ENCODE data around the gene ARHGAP20.

Gene ARHGAP20, protein sequence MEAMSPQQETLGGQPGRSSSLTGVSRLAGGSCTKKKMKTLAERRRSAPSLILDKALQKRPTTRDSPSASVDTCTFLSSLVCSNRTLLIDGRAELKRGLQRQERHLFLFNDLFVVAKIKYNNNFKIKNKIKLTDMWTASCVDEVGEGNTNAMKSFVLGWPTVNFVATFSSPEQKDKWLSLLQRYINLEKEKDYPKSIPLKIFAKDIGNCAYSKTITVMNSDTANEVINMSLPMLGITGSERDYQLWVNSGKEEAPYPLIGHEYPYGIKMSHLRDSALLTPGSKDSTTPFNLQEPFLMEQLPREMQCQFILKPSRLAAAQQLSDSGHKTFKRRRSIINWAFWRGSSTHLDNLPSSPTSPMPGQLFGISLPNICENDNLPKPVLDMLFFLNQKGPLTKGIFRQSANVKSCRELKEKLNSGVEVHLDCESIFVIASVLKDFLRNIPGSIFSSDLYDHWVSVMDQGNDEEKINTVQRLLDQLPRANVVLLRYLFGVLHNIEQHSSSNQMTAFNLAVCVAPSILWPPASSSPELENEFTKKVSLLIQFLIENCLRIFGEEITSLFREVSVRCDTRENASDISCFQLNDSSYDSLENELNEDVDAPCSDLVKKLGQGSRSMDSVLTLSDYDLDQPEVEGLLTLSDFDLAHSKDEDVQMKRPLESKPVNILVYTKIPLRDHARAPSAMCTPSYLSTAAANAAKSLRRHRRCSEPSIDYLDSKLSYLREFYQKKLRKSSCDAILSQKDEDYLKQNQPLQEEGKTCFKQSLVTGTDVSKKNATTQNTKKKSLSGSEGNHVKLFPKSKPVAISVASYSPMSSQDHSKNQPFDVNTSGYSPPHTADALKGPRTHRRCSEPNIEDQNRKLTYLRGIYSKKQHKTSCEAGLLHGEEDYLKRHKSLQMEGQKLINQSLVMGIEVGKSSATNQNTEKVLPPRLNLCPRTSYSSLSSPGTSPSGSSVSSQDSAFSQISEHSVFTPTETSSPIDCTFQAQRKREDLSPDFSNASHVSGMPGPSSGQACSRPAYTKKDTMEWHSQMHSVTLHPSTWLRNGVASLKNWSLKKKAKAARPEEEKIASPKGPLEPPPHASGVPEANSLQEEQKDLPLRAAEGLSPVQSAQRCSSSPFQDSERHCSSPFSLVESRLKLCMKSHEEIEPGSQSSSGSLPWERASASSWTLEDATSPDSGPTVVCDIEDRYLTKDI

DNA sequence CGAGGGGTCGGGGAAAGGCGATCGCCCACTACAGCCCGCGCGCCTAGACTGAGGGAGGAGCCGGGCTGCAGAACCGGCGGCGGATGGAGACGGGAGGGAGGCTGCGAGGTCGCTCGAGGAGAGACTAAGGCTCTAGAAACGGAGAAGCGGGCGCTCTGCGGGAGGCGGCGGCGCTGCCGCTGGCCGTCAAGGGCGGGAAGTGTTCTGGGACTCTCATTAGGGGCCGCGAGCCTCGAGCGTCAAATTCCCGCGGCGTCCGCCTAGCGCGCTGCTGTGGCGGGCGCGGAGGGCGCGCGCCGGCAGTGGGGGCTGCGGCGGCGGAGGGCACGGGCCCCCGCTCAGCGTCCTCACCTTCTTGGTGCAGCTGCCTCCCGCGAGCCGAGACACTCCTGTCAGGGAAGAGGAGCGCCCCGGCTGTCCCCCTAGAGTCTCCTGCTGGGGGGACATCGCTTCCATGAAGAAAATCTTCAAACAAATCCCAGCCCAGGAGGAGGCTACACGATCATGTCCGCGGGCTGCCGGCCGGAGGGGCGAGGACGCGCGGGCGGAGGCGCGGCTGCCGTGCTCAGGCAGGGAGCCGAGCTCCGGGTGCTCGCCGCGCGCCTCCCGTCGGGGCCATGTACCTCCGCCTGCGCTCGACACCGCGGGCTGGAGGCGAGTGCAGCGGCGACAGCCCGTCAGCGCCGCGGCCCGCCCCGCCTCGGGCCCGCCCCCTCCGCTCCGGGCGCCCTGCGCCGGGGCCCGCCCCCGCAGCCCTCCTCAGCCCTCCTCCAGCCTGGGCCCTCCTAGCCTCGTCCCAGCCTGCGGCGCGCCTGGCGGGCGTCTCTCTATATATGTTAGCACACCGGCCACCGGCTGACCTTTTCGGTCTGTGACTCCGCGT lies at the start of gene ARHGAP20:
ARHGAP20 (minus strand) TSS at position 662 of the 883 bp plus-strand sequence; CDS start at position 456, 206 bp downstream.
- no peaks in the 10 kb centered on the region for H3K36me3 ChIP-seq
- peak within 1 kb of the TSS in 8 of 11 experiments; percentile 1 to 64 (median 38); a peak in 9 of 22 replicates for H3K27ac ChIP-seq
- peak within 1 kb of the TSS; percentile 57 to 77 (median 69) for H3K4me3 ChIP-seq
- TF ChIP-seq Cebpa-rat (IDR thresholded peaks at IDR 0.05) = no peak
- no peaks in the 10 kb centered on the region for H3K9me3 ChIP-seq (replicated peaks in 1 of 11)
- H3K9ac ChIP-seq = peak within 1 kb of the TSS; percentile 55 to 78 (median 69); a peak in 21 of 22 replicates
- peaks cover 7 to 26% (median 18%) of the 10 kb centered on the region in 10 experiments; a peak in 18 of 20 replicates for H3K4me1 ChIP-seq
- H3K27me3 ChIP-seq = peaks cover 50 to 61% (median 53%) of the 10 kb centered on the region in 11 experiments
- H3K4me2 ChIP-seq = peak within 1 kb of the TSS; percentile 94 to 100 (median 99)
- H4K20me1 ChIP-seq = no peaks in the 10 kb centered on the region; a peak in 1 of 22 replicates

DNA sequence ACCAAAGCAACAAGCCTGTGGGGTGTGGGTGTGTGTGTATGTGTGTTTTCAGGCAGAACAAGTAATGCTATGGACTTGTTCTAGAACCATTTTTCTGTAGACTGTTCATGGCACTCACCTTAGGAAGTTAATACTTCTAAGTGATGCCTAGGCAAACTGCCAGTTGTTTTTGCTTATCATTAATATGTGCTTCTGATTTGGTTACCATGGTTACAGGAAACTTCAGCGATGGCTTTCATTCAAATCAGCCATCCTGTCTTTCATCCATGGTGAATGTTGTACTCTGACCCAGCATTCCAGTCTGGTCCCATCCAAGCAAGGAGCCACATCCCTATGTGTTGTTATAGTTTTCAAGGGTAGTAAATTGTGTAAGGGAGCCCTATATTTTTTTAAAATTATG lies 49.8 kb upstream of the ARHGAP20 start:
- Histone ChIP-seq H3K4me2 (no peak overlapping the region), H3K4me1 (peaks cover 0 to 13% (median 6%) of the 10 kb centered on the region in 10 experiments; a peak in 8 of 20 replicates), H3K4me3 (no peak overlapping the region), H3K36me3 (no peaks in the 10 kb centered on the region), H3K9me3 (replicated peaks in 1 of 11) (no peaks in the 10 kb centered on the region), H3K27ac (no peak overlapping the region), H3K9ac (no peak overlapping the region), H4K20me1 (no peaks in the 10 kb centered on the region), H3K27me3 (no peaks in the 10 kb centered on the region)
- TF ChIP-seq Cebpa-rat (IDR thresholded peaks at IDR 0.05) = no peak

DNA sequence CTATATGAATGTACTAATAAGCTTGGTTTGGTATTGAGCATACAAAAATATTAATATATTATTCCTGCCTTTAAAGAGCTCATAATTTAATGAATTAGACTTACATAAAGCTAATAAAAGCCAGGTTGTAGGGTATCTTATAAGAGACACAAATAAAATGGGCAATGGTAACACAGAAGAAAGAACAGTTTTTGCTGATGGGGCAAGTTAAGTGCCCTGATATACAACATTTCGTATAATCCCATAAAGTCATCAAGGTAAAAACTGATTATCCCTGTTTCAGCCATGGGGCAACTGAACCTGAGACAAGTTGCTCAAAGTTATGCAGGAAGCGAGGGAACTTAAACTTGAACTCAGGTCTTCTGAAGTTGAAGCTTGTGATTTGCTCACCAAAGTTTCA lies 48.9 kb upstream of the ARHGAP20 start:
- no peaks in the 10 kb centered on the region for H3K36me3 ChIP-seq
- no peak for TF ChIP-seq Cebpa-rat (IDR thresholded peaks at IDR 0.05)
- no peaks in the 10 kb centered on the region for H3K9me3 ChIP-seq (replicated peaks in 1 of 11)
- H3K4me3 ChIP-seq = no peak overlapping the region
- H3K4me2 ChIP-seq = no peak overlapping the region
- no peak overlapping the region for H3K9ac ChIP-seq
- H3K27me3 ChIP-seq = no peaks in the 10 kb centered on the region
- no peaks in the 10 kb centered on the region for H4K20me1 ChIP-seq
- peaks cover 0 to 13% (median 6%) of the 10 kb centered on the region in 10 experiments; a peak in 8 of 20 replicates for H3K4me1 ChIP-seq
- H3K27ac ChIP-seq = no peak overlapping the region

DNA sequence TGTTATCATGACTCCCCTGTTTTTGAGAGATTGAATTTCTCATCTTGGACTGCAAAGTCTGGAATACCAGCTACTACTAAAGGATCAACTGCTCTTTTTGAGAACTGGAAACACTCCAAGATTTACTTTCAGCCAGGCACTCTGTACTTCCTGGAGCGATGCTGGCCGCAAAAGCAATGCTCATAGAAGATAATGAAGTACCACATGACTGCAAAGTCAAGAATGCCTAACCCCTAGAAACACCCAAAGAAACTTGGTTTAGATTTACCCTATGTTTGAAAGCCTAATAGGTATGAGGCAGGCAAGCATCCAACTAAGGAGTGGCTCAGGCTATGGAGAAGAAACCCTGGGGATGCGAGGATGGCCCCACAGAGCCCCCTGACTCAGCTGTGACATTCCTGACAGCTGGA lies 47.7 kb upstream of the ARHGAP20 start:
- H3K27ac ChIP-seq = no peak overlapping the region

DNA sequence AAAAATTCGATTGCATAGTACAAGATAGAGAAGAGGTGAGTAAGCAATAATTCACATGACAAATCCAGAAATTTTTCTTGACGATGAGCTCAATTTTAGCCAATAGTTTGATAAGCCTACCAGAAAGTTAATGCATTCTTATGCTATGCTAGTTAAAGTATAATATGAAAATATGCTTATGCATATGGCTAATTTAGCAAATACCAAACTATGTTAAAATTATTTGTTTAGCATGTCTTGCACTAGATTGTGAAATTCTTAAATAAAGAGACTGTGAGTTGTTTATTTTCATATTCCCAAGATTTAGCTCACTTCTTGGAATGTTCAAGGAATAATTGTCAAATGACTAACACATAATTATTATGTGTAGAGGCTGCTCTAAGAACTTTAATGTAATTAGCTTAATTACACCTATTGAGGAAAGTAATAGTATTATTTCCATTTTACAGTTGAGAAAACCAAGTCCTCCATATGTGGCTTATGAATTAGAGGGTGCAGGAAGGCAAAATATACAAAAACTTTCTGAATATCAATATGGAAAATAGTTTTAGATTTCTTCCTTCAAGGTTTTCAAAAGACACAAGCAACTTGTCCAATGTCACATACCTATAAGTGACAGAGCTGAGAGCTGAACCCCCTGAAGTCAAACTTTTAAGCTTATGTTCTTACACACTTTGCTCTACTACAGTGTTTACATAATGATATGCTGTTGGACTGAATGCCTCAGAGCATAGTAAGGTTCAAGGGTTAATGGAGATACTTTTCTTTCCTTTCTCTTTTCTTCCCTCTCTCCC lies 45.9 kb upstream of the ARHGAP20 start:
- H3K9ac ChIP-seq = no peak overlapping the region
- no peak for TF ChIP-seq Cebpa-rat (IDR thresholded peaks at IDR 0.05)
- H3K4me3 ChIP-seq = no peak overlapping the region
- no peaks in the 10 kb centered on the region for H4K20me1 ChIP-seq
- peaks cover 2 to 10% (median 7%) of the 10 kb centered on the region in 11 experiments for H3K9me3 ChIP-seq (replicated peaks in 1 of 11)
- H3K4me1 ChIP-seq = peaks cover 0 to 8% (median 5%) of the 10 kb centered on the region in 10 experiments; a peak in 8 of 20 replicates
- no peaks in the 10 kb centered on the region for H3K27me3 ChIP-seq
- no peak overlapping the region for H3K4me2 ChIP-seq
- H3K27ac ChIP-seq = no peak overlapping the region
- H3K36me3 ChIP-seq = no peaks in the 10 kb centered on the region

More for the DNA sequence above, 47.7 kb upstream of the ARHGAP20 start:
- TF ChIP-seq Cebpa-rat (IDR thresholded peaks at IDR 0.05) = no peak
- Histone ChIP-seq H3K4me3 (no peak overlapping the region), H3K27me3 (no peaks in the 10 kb centered on the region), H3K9ac (no peak overlapping the region), H4K20me1 (no peaks in the 10 kb centered on the region), H3K9me3 (replicated peaks in 1 of 11) (no peaks in the 10 kb centered on the region), H3K4me1 (peaks cover 0 to 13% (median 6%) of the 10 kb centered on the region in 10 experiments; a peak in 8 of 20 replicates), H3K4me2 (no peak overlapping the region), H3K36me3 (no peaks in the 10 kb centered on the region)

DNA sequence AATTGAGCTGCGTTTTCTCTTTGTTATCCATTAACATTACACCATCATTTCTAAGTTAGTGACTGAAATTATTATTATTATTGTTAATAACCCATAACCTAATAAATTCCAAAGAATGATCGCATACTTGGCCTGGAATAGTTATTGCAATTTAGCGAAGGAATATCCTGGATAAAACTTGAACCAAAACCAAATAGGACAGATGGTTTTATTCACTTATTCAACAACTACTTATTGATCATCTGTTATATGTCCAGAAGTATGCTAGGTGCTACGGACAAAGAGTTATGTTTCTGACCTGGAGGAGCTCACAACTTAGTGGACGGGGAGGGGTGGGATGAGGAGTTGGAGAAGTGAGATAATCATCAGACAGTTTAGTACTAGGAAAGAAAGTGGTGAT lies 44.8 kb upstream of the ARHGAP20 start:
- no peak for TF ChIP-seq Cebpa-rat (IDR thresholded peaks at IDR 0.05)
- H3K27me3 ChIP-seq = no peaks in the 10 kb centered on the region
- no peak overlapping the region for H3K4me2 ChIP-seq
- no peak overlapping the region for H3K4me3 ChIP-seq
- no peak overlapping the region for H3K9ac ChIP-seq
- H3K4me1 ChIP-seq = no peaks in the 10 kb centered on the region
- no peak overlapping the region for H3K27ac ChIP-seq
- H3K9me3 ChIP-seq (replicated peaks in 1 of 11) = peaks cover 8 to 20% (median 16%) of the 10 kb centered on the region in 11 experiments
- H3K36me3 ChIP-seq = no peaks in the 10 kb centered on the region
- no peaks in the 10 kb centered on the region for H4K20me1 ChIP-seq

DNA sequence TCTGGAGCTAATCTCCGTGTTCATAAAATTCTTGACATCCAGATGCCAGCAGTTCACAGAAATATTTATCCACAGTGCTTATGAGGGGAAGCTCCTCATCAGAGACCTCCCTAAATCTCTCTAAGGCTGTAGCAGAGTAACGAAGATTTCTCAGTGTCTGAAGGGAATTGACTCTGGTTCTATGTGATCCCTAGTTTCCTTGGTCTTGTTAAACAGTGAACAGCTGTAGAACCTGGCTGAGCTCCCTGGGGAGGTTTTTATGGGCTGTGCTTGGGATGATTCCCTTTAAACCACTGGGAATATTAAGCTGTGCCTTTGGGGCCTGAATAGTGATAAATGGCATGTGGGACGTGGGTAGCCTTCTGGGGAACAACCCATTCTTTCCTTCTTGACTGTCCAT lies 43.7 kb upstream of the ARHGAP20 start:
- H3K4me2 ChIP-seq = no peak overlapping the region
- no peak overlapping the region for H3K27ac ChIP-seq
- H4K20me1 ChIP-seq = no peaks in the 10 kb centered on the region
- no peaks in the 10 kb centered on the region for H3K4me1 ChIP-seq
- no peak for TF ChIP-seq Cebpa-rat (IDR thresholded peaks at IDR 0.05)
- no peak overlapping the region for H3K4me3 ChIP-seq
- H3K9me3 ChIP-seq (replicated peaks in 1 of 11) = peaks cover 8 to 30% (median 16%) of the 10 kb centered on the region in 11 experiments
- no peaks in the 10 kb centered on the region for H3K36me3 ChIP-seq
- no peak overlapping the region for H3K9ac ChIP-seq
- no peaks in the 10 kb centered on the region for H3K27me3 ChIP-seq

Measured in BLaER1 treated with 17β-estradiol and CSF1 and Interleukin-3, amounts not matched to agents 10 nM and 100 nM (cell line).